ENCODE data around the gene PTTG1IP.

DNA sequence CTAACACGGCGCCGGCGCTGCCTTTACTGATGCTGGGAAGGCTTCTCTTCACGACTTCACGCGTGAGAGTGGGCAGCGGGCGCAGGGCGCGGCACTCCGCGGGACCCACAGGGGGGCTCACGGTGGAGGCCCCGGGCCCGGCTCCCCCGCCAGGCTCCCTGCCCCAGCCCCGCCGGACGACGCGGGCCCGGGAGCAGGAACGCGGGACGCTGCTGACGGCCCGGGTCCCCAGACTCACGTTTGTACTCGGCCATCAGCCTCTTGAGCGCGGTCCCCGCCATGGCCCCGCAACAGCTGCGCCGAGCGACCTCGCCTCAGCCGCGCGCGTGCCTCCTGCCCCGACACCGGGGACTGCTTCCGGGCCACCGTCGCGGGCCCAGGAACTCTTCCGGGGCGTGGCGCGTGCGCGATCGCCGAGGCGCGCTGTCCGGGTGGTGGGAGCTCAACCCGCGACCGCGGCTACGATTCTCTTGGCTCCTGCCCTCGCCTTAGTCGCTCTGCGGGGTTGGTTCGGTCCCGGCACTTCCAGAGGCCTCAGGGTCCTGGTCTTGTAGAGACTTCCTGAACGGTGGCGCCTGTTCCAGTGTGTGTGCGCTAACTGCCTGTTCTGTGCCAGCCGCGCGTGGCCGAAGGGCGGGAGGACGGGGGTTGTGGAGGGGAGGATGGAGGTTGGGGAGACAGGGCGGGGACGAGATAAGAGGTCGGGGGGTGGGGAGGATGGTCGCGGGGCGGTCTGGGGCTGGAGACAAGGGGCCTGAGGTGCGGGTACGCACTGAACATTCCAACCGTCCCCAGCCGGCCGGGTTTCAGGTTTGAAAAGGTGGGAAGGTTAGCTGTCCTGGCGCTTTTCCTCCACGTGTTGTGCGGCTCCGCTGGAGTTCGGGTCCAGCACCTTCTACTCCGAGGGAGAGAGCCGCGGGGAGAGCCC lies 71.8 kb downstream of the PTTG1IP start, which contains the start of gene UBE2G2:
- TF ChIP-seq ZNF274 (IDR thresholded peaks at IDR 0.05; ENCODE audit: low read depth, low read length), result no peak
- TF ChIP-seq SUZ12 (IDR thresholded peaks at IDR 0.05; ENCODE audit: extremely low read depth, insufficient read depth, insufficient read length), result no peak
